Mesendoderm (in vitro differentiated cells): ENCODE results near the gene GDI1.
"Not testable (repeated sequence)": the region's sequence is repeated elsewhere in the genome, so short reads cannot be mapped to it uniquely, and the experiment has no call there.

Experiments used
- DNase-seq: peaks from one replicate; pipeline ENCODE4 v3.0.0; 2013
- H2AK5ac ChIP-seq: 2 replicates; pipeline ENCODE4 v1.6.1; 2013; ENCODE audit warnings: low read length, inconsistent platforms
- H2BK120ac ChIP-seq: 2 replicates; pipeline ENCODE4 v1.6.1; 2013; ENCODE audit warnings: low read depth, mild to moderate bottlenecking, low read length, moderate library complexity, mixed read lengths
- H2BK15ac ChIP-seq: replicated peaks from 2 replicates; pipeline ENCODE4 v1.6.1; 2013; ENCODE audit warnings: low read depth, mild to moderate bottlenecking, moderate library complexity
- H2BK5ac ChIP-seq: 2 replicates; pipeline ENCODE4 v1.6.1; 2013; ENCODE audit warnings: low read length, inconsistent platforms
- H3K18ac ChIP-seq: 2 replicates; pipeline ENCODE4 v1.6.1; 2013; ENCODE audit warnings: mild to moderate bottlenecking, low read length, mixed read lengths
- H3K23ac ChIP-seq: one replicate; pipeline ENCODE4 v1.6.1; 2013; ENCODE audit warnings: low read length
- H3K27ac ChIP-seq: 2 replicates; pipeline ENCODE4 v1.5.1; 2013; ENCODE audit warnings: low read depth, mild to moderate bottlenecking, inconsistent platforms, low read length, moderate library complexity
- H3K27me3 ChIP-seq: 2 replicates; pipeline ENCODE4 v1.6.1; 2013; ENCODE audit warnings: low read length, control low read depth, mild to moderate bottlenecking, inconsistent platforms; ENCODE audit not compliant: insufficient read depth, poor library complexity
- H3K36me3 ChIP-seq: 2 replicates; pipeline ENCODE4 v1.6.1; 2013; ENCODE audit warnings: low read length, inconsistent platforms; ENCODE audit not compliant: control insufficient read depth, insufficient read depth
- H3K4ac ChIP-seq: one replicate; pipeline ENCODE4 v1.6.1; 2013; ENCODE audit warnings: low read depth, mild to moderate bottlenecking, low read length, moderate library complexity
- H3K4me1 ChIP-seq: 2 replicates; pipeline ENCODE4 v1.6.1; 2013; ENCODE audit warnings: low read depth, low read length, inconsistent platforms; ENCODE audit not compliant: control insufficient read depth
- H3K4me2 ChIP-seq: 2 replicates; pipeline ENCODE4 v1.6.1; 2013; ENCODE audit warnings: low read length
- H3K4me3 ChIP-seq: 2 replicates; pipeline ENCODE4 v1.5.1; 2013; ENCODE audit warnings: mild to moderate bottlenecking, low read length
- H3K56ac ChIP-seq: one replicate; pipeline ENCODE4 v1.6.1; 2013; ENCODE audit warnings: low read length
- H3K79me1 ChIP-seq: 2 replicates; pipeline ENCODE4 v1.6.1; 2013; ENCODE audit warnings: low read length, inconsistent platforms
- H3K79me2 ChIP-seq: 2 replicates; pipeline ENCODE4 v1.6.1; 2013; ENCODE audit warnings: mild to moderate bottlenecking, low read length; ENCODE audit not compliant: control insufficient read depth, insufficient read depth
- H3K9ac ChIP-seq: 2 replicates; pipeline ENCODE4 v1.6.1; 2013; ENCODE audit warnings: low read length, inconsistent platforms
- H4K5ac ChIP-seq: one replicate; pipeline ENCODE4 v1.6.1; 2013; ENCODE audit warnings: low read length
- H4K8ac ChIP-seq: one replicate; pipeline ENCODE4 v1.6.1; 2013; ENCODE audit warnings: low read depth, mild to moderate bottlenecking, control low read depth, low read length, moderate library complexity
- WGBS: extraction: QIAGEN DNeasy Blood & Tissue Kit; methylation state at CpG from one replicate; pipeline ENCODE4 v1.1.7; 2013; ENCODE audit warnings: low lambda C conversion rate, missing lambda C conversion rate; ENCODE audit not compliant: insufficient coverage; ENCODE audit errors: extremely low coverage; 5-methylcytosine and 5-hydroxymethylcytosine counted together

GDI1 gene

DNA sequence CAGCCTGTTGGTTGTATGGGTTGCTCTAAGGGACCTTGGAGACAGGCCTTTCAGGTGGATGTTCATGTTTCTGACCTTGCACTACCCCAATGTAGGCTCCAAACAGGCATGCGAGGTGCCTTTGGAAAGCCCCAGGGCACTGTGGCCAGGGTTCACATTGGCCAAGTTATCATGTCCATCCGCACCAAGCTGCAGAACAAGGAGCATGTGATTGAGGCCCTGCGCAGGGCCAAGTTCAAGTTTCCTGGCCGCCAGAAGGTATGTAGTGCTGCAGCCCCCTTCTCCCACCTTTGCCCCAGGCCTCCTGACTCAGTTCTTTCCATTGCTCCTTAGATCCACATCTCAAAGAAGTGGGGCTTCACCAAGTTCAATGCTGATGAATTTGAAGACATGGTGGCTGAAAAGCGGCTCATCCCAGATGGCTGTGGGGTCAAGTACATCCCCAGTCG lies 36.6 kb upstream of the GDI1 start:
- H2BK5ac ChIP-seq, H4K8ac ChIP-seq, H2BK15ac ChIP-seq, H3K79me1 ChIP-seq, H3K4me3 ChIP-seq, H3K27ac ChIP-seq, H3K4me2 ChIP-seq, DNase-seq, H2BK120ac ChIP-seq, H3K4me1 ChIP-seq, H3K23ac ChIP-seq, H3K18ac ChIP-seq, H3K4ac ChIP-seq, H2AK5ac ChIP-seq, H3K56ac ChIP-seq, H3K27me3 ChIP-seq, H4K5ac ChIP-seq: not testable (repeated sequence)
- peaks cover 15% of the 10 kb centered on the region for H3K79me2 ChIP-seq
- H3K36me3 ChIP-seq = peaks cover 12% of the 10 kb centered on the region
- H3K9ac ChIP-seq = peak overlapping the region; percentile 99
- no CpG with 5 or more reads among the region's 6 CpGs for WGBS

GRCh38 chrX:154401045-154401799 lies 35.7 kb upstream of the GDI1 start:
- Histone ChIP-seq H4K8ac (no peak overlapping the region), H3K27ac (no peak overlapping the region), H3K4me2 (no peak overlapping the region), H3K36me3 (peaks cover 12% of the 10 kb centered on the region), H2BK15ac (no peak overlapping the region), H2BK5ac (no peak overlapping the region), H3K18ac (no peak overlapping the region), H3K27me3 (no peaks in the 10 kb centered on the region), H3K4me1 (no peaks in the 10 kb centered on the region), H2AK5ac (no peak overlapping the region), H3K9ac (no peak overlapping the region), H3K79me1 (peaks cover 1% of the 10 kb centered on the region), H3K4me3 (no peak overlapping the region), H3K79me2 (peaks cover 15% of the 10 kb centered on the region), H3K56ac (no peak overlapping the region), H3K23ac (no peak overlapping the region), H3K4ac (no peak overlapping the region), H2BK120ac (no peak overlapping the region), H4K5ac (no peak overlapping the region)
- peak; percentile 68 for DNase-seq
- WGBS = no CpG with 5 or more reads among the region's 6 CpGs

DNA sequence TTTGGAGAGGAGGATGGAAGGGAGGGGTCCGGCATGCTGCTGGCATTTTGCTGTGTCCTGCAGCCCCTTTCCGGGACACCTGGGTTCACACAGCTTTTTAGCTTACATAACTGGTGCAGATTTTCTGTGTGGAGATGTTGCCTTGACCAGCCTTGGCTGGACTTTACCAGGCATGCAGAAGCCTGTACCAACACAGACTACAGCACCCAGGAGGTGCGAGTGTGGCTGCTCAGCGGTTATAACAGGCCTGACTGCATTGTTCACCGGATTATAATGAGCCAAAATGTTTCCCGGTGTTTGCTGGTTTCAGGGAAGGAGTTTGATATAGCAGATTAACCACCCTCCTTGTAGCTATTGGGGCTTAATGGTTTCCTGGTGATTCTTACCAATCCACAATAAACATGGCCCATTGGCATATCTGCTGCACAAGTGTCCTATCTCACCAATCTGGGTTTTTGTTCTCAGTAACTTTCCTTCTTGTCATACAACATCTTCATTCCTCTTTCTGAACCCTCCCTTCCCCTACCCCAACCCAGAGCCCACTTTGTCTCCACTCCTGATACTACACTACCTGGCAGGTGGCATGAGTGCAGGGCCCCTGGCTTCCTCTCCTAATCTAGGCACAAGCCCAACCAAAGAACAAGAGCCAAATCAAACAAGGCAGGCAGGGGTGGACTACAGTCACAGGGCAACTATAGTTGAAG lies 34.9 kb upstream of the GDI1 start:
- Histone ChIP-seq H3K18ac (no peak overlapping the region), H4K5ac (no peak overlapping the region), H2AK5ac (no peak overlapping the region), H3K56ac (no peak overlapping the region), H3K4me3 (no peak overlapping the region), H3K27me3 (no peaks in the 10 kb centered on the region), H3K79me1 (peaks cover 1% of the 10 kb centered on the region), H2BK5ac (no peak overlapping the region), H3K79me2 (peaks cover 15% of the 10 kb centered on the region), H3K4me1 (no peaks in the 10 kb centered on the region), H3K4ac (no peak overlapping the region), H3K4me2 (no peak overlapping the region), H4K8ac (no peak overlapping the region), H3K23ac (no peak overlapping the region), H3K27ac (no peak overlapping the region), H3K9ac (no peak overlapping the region), H2BK120ac (no peak overlapping the region), H3K36me3 (peaks cover 12% of the 10 kb centered on the region), H2BK15ac (no peak overlapping the region)
- no peak for DNase-seq
- WGBS = no CpG with 5 or more reads among the region's 6 CpGs

DNA sequence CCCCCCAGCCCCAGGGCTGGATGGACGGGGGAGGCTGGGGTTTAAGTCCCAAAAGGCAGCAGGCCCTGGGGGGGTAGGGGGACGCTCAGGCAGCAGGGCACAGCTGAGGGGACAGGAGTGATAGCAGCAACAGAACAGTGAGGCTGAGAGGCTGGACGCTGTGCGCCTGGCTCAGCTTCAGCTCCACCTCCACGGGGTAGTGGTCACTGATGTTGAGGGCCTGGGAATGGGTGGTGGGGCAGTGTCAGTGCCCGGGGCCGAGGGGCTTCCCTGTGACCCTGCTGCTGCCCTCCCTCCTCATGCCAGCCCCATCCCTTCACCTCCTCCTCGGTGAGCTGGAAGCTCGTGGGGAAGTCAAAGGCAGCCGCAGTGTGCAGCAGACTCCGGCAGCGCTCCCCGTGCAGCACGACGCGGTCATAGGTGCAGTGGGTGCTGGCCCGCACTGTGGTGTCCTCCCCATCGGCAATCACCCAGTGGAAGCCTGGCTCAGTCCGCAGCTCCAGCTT lies 34.3 kb upstream of the GDI1 start:
- H3K56ac ChIP-seq = no peak overlapping the region
- H4K8ac ChIP-seq = no peak overlapping the region
- no peak overlapping the region for H3K23ac ChIP-seq
- H3K4me3 ChIP-seq = no peak overlapping the region
- H3K27me3 ChIP-seq = no peaks in the 10 kb centered on the region
- H4K5ac ChIP-seq = no peak overlapping the region
- no peak overlapping the region for H3K4me2 ChIP-seq
- H2BK120ac ChIP-seq = no peak overlapping the region
- WGBS = no CpG with 5 or more reads among the region's 19 CpGs
- DNase-seq = no peak
- H3K4me1 ChIP-seq = no peaks in the 10 kb centered on the region
- H3K79me1 ChIP-seq = peaks cover 1% of the 10 kb centered on the region
- H2AK5ac ChIP-seq = no peak overlapping the region
- peaks cover 15% of the 10 kb centered on the region for H3K79me2 ChIP-seq
- H3K27ac ChIP-seq = no peak overlapping the region
- peaks cover 12% of the 10 kb centered on the region for H3K36me3 ChIP-seq
- no peak overlapping the region for H3K9ac ChIP-seq
- H2BK5ac ChIP-seq = no peak overlapping the region
- no peak overlapping the region for H3K18ac ChIP-seq
- no peak overlapping the region for H3K4ac ChIP-seq
- no peak overlapping the region for H2BK15ac ChIP-seq

GRCh38 chrX:154403192-154403591 lies 33.8 kb upstream of the GDI1 start:
- Histone ChIP-seq H3K79me1 (peaks cover 1% of the 10 kb centered on the region), H3K23ac (no peak overlapping the region), H4K5ac (no peak overlapping the region), H2AK5ac (no peak overlapping the region), H3K79me2 (peaks cover 15% of the 10 kb centered on the region), H2BK15ac (no peak overlapping the region), H3K56ac (no peak overlapping the region), H3K27ac (no peak overlapping the region), H3K4me2 (no peak overlapping the region), H3K4me3 (no peak overlapping the region), H3K27me3 (no peaks in the 10 kb centered on the region), H3K18ac (no peak overlapping the region), H3K9ac (no peak overlapping the region), H2BK120ac (no peak overlapping the region), H3K36me3 (peaks cover 12% of the 10 kb centered on the region), H4K8ac (no peak overlapping the region), H3K4ac (no peak overlapping the region), H2BK5ac (no peak overlapping the region), H3K4me1 (no peaks in the 10 kb centered on the region)
- WGBS = no CpG with 5 or more reads among the region's 10 CpGs
- DNase-seq = no peak
